BLaER1 (cell line): ENCODE results near the gene CCDC69.
"Not testable (repeated sequence)": the region's sequence is repeated elsewhere in the genome, so short reads cannot be mapped to it uniquely, and the experiment has no call there.

Experiments
- H3K27ac ChIP-seq: shearing (Covaris generic); formaldehyde crosslinking; 2 replicates; pipeline ENCODE4 v1.8.1; 2022
- H3K27me3 ChIP-seq: shearing (Covaris generic); formaldehyde crosslinking; 2 replicates; pipeline ENCODE4 v1.8.1; 2022
- H3K36me3 ChIP-seq: shearing (Covaris generic); formaldehyde crosslinking; 2 replicates; pipeline ENCODE4 v1.8.1; 2022
- H3K4me1 ChIP-seq: shearing (Covaris generic); formaldehyde crosslinking; 2 replicates; pipeline ENCODE4 v1.8.1; 2022
- H3K4me2 ChIP-seq: shearing (Covaris generic); formaldehyde crosslinking; 2 replicates; pipeline ENCODE4 v1.8.1; 2022
- H3K4me3 ChIP-seq: shearing (Covaris generic); formaldehyde crosslinking; 2 replicates; pipeline ENCODE4 v1.8.1; 2022
- H3K9ac ChIP-seq: shearing (Covaris generic); formaldehyde crosslinking; 2 replicates; pipeline ENCODE4 v1.8.1; 2022
- H3K9me3 ChIP-seq: shearing (Covaris generic); formaldehyde crosslinking; 2 replicates; pipeline ENCODE4 v1.8.1; 2022
- H4K20me1 ChIP-seq: shearing (Covaris generic); formaldehyde crosslinking; 2 replicates; pipeline ENCODE4 v1.8.1; 2022
- Cebpa-rat ChIP-seq: shearing (Covaris generic); IDR thresholded peaks from 2 replicates; pipeline ENCODE4 v1.8.1; 2022

The CCDC69 gene

DNA sequence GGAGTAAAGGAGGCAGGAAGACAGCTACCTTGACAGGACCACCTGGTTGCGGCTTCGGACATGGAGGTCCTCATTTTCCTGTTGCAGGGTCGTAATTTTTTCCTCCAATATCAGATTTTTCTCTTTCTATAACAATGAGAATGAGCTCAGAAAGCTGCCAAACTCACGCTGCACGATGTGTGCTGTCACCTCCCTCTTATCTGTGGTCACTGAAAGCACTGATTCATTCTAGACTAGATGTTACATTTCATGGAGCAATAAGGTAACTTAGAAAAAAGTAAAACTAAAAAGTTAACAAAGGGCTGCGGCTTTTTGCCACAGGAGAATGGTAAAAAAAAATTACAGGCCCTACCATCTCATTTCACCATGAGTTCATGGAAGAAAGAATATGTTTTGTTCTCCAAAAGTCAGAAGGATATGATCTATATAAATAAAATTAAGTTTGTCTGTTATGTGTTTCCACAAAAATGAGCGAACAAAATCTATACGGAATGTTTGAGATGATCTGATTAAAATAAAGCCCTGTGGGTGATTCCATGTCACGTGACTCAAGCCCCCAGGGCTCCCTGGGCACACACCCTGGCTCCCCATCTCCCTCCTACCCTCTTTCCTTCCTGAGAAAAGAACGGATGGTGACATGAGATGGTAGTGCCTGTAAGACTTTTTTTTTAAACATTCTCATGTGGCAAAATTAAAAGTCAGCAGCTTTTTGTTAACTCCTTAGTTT lies 39.4 kb downstream of the CCDC69 start:
- no peak for TF ChIP-seq Cebpa-rat
- Histone ChIP-seq H3K9ac (0 out of 2 replicates have a peak overlapping the region, but pooled peaks have one; percentile 38), H3K36me3 (peaks cover 99% of the 10 kb centered on the region), H3K4me1 (no peaks in the 10 kb centered on the region), H3K4me3 (no peak overlapping the region), H3K27ac (no peak overlapping the region), H3K4me2 (no peak overlapping the region), H4K20me1 (no peaks in the 10 kb centered on the region), H3K9me3 (peaks cover 9% of the 10 kb centered on the region), H3K27me3 (no peaks in the 10 kb centered on the region)

DNA sequence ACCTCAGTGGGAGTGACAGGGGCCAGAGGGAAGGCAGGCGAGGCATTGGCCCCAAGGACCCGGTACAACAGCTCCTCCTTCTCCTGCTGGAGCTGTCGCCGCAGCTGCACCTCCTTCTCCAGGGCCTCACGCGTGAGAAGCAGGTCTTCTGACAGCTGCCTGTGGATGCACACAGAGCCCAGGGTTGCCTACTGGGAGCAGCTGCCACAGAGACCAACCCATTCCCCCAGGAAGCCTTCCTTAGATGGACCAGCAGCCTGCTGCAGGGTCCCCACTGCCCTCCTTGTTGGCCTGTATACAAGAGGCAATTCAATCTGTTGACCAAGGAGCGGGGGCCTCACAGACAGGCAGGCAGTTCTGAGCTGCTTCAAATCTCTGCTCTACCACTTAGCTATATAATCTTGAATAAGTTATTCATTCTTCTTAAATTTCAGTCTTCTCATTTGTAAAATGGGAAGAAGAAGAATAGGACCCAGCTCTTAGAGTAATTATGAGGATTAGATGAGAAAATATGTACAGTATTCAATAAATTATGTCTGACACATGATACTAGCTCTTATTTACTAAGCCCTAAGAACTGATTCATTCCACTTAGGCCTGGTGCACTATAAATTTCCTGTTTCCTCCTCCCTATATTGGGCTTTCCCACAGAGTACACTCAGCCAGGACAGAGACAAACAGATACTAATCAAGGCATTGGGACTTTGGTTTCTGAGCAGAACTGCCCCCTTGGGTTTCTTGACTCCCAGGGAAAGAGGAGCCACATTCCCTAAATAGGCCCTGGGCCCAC lies 40.2 kb downstream of the CCDC69 start:
- no peak overlapping the region for H3K27ac ChIP-seq
- H4K20me1 ChIP-seq = no peaks in the 10 kb centered on the region
- H3K4me3 ChIP-seq = no peak overlapping the region
- no peaks in the 10 kb centered on the region for H3K4me1 ChIP-seq
- H3K9ac ChIP-seq = no peak overlapping the region
- H3K4me2 ChIP-seq = no peak overlapping the region
- TF ChIP-seq Cebpa-rat = no peak
- peaks cover 99% of the 10 kb centered on the region for H3K36me3 ChIP-seq
- 0 out of 2 replicates have a peak, but pooled peaks cover under 1% of the 10 kb centered on the region for H3K9me3 ChIP-seq
- no peaks in the 10 kb centered on the region for H3K27me3 ChIP-seq

DNA sequence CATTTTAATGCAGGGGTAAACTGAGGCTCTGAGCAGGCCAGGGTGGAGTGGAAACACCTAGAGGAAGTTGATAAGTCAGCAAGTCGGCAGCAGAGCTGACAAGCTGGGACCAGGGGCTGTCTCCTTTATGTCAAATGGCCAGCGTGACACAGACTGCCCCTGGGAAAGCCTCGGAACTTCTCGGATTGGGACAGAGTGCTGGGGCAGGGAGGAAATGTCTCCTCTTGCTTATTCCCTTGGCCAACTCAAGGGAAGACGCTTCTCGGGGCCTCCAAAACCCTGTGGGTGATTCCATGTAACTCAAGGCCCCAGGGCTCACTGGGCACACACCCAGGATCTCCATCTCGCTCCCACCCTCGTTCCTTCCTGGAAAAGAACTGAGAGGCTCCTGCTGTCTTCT lies 40.9 kb downstream of the CCDC69 start:
- Histone ChIP-seq H3K27me3 (no peaks in the 10 kb centered on the region), H3K9ac (no peak overlapping the region), H3K36me3 (peaks cover 99% of the 10 kb centered on the region), H3K4me3 (no peak overlapping the region), H3K27ac (no peak overlapping the region), H3K9me3 (no peaks in the 10 kb centered on the region), H3K4me2 (no peak overlapping the region), H3K4me1 (no peaks in the 10 kb centered on the region), H4K20me1 (no peaks in the 10 kb centered on the region)
- TF ChIP-seq Cebpa-rat = no peak

GRCh38 chr5:151182524-151182900 lies 41.4 kb downstream of the CCDC69 start:
- H3K9ac ChIP-seq = no peak overlapping the region
- H3K27ac ChIP-seq = no peak overlapping the region
- H4K20me1 ChIP-seq = no peaks in the 10 kb centered on the region
- H3K9me3 ChIP-seq = no peaks in the 10 kb centered on the region
- TF ChIP-seq Cebpa-rat = no peak
- no peak overlapping the region for H3K4me2 ChIP-seq
- H3K27me3 ChIP-seq = no peaks in the 10 kb centered on the region
- H3K36me3 ChIP-seq = peaks cover 99% of the 10 kb centered on the region
- no peak overlapping the region for H3K4me3 ChIP-seq
- no peaks in the 10 kb centered on the region for H3K4me1 ChIP-seq

DNA sequence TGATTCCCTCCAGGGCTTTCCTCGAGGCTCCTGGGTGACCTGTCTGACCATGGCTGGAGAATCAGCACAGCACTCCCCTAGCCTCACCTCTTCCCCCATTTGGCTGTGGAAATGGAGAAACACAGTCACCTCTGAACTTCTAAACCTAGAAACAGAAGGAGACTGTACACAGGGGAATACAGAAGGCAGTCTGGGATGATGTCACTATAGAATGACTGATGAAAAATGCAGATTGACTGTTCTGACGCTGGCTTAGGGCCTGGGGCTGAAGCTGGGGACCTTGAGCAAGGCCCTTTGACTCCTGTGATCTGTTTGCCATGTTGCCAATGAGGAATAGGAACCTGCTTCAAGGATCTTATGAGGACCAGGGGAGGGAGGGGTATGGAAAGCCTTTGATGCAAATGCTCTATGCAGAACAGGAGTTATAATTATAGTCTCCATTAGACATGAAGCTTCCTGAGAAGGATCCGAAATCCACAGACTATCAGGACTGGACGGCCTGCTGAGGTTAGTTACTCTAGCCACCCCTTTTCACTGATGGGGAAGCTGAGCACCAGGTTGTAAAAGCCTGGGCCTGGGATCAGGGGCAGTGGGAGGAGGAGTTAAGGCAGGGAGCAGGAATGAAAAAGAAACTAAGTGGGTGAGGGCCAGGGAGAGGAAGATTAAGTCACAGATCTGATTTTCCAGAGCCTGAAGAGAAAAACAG lies 41.9 kb downstream of the CCDC69 start:
- no peak for TF ChIP-seq Cebpa-rat
- Histone ChIP-seq H3K27me3 (no peaks in the 10 kb centered on the region), H3K4me1 (no peaks in the 10 kb centered on the region), H3K9ac (no peak overlapping the region), H3K36me3 (peaks cover 98% of the 10 kb centered on the region), H3K27ac (no peak overlapping the region), H4K20me1 (no peaks in the 10 kb centered on the region), H3K4me3 (no peak overlapping the region), H3K9me3 (no peaks in the 10 kb centered on the region), H3K4me2 (no peak overlapping the region)

DNA sequence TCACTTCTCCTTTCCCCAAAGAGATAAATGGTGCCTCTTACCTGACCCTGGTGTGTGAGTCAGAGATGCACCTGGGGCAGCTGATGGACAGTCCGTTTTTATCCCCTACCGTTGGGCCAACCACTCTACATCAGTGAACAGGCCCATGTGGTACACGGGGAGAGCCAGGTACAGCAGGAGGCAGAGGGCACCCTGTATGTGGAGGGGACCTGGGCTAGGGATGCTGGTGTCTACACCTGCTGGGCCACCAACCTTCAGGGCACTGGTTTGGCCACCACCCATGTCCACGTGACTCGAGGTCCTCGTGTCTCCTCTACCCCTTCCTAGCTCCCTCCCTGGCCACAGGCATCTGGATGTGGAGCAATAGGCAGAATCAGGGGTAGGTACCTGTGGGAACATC lies 43.6 kb downstream of the CCDC69 start:
- no peaks in the 10 kb centered on the region for H3K27me3 ChIP-seq
- H3K4me2 ChIP-seq = no peak overlapping the region
- no peak overlapping the region for H3K9ac ChIP-seq
- H3K27ac ChIP-seq = no peak overlapping the region
- H3K9me3 ChIP-seq = no peaks in the 10 kb centered on the region
- no peak overlapping the region for H3K4me3 ChIP-seq
- H3K4me1 ChIP-seq = no peaks in the 10 kb centered on the region
- peaks cover 88% of the 10 kb centered on the region for H3K36me3 ChIP-seq
- TF ChIP-seq Cebpa-rat = no peak
- H4K20me1 ChIP-seq = no peaks in the 10 kb centered on the region

- H3K9ac ChIP-seq = no peak overlapping the region
- no peak overlapping the region for H3K27ac ChIP-seq
- no peak overlapping the region for H3K4me3 ChIP-seq
- H3K27me3 ChIP-seq = no peaks in the 10 kb centered on the region
- H3K9me3 ChIP-seq = no peaks in the 10 kb centered on the region
- peaks cover 80% of the 10 kb centered on the region for H3K36me3 ChIP-seq
- TF ChIP-seq Cebpa-rat = no peak
- no peaks in the 10 kb centered on the region for H3K4me1 ChIP-seq
- no peak overlapping the region for H3K4me2 ChIP-seq
- no peaks in the 10 kb centered on the region for H4K20me1 ChIP-seq
These were observed 44.4 kb downstream of the CCDC69 start for GRCh38 chr5:151179489-151179840.

DNA sequence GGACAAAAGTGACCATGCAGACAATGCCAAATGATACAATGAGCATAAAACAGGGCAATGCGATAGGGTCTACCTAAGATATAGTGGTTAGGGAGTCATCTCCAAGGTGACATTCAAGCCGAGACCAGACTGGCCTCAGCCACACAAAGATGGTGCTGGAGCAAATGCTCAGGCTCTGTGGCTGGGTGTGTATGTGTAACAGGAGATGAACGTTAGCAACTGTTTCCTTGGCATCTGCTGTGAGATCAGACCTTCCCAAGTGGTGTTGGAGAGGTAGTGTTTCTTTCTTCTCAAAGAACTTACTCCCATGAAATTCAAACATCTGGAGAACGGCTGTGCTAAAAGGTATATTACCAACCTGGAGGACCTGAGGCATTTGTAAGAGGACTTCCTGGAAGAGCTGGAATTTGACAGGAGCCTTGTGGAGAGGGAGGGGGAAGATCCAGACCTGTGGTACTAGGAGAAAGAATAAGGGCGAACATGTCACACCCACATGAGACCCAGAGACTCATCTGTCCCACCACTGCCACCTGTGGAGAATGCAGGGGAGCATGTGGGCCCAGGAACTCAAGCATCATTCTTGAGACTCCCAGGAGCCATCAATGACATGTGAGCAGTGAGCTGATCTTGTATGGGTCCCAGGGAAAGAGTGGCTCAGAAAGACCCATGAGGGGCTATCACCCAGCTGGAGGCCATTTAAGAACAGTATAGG lies 45.0 kb downstream of the CCDC69 start:
- TF ChIP-seq Cebpa-rat = no peak
- H3K27me3 ChIP-seq = no peaks in the 10 kb centered on the region
- no peak overlapping the region for H3K27ac ChIP-seq
- H3K9ac ChIP-seq = no peak overlapping the region
- H3K36me3 ChIP-seq = peaks cover 79% of the 10 kb centered on the region
- H3K9me3 ChIP-seq = no peaks in the 10 kb centered on the region
- H4K20me1 ChIP-seq = no peaks in the 10 kb centered on the region
- no peak overlapping the region for H3K4me3 ChIP-seq
- H3K4me1 ChIP-seq = no peaks in the 10 kb centered on the region
- H3K4me2 ChIP-seq = no peak overlapping the region

DNA sequence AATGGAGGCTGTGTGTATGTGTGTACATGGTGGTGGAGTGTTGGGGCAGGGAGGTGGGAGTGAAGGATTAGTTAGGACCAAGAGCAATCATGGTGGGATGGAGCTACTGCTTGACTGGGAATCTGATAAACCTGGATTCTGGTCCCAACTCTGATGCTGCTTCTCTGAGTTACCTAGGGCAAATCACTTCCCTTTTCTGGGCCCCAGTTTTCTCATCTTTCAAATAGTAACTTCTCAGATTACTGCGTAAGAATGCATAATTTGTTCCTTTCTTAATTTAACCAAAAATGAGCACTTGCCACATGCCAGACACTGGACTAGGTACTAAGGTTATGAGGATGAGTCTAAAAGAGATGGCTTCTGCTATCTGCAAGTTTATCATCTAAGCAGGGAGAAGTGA lies 45.5 kb downstream of the CCDC69 start:
- Histone ChIP-seq H3K9me3 (no peaks in the 10 kb centered on the region), H3K27me3 (no peaks in the 10 kb centered on the region), H4K20me1 (no peaks in the 10 kb centered on the region), H3K4me2 (no peak overlapping the region), H3K4me3 (no peak overlapping the region), H3K4me1 (no peaks in the 10 kb centered on the region), H3K27ac (no peak overlapping the region), H3K9ac (no peak overlapping the region), H3K36me3 (peaks cover 74% of the 10 kb centered on the region)
- TF ChIP-seq Cebpa-rat = no peak

DNA sequence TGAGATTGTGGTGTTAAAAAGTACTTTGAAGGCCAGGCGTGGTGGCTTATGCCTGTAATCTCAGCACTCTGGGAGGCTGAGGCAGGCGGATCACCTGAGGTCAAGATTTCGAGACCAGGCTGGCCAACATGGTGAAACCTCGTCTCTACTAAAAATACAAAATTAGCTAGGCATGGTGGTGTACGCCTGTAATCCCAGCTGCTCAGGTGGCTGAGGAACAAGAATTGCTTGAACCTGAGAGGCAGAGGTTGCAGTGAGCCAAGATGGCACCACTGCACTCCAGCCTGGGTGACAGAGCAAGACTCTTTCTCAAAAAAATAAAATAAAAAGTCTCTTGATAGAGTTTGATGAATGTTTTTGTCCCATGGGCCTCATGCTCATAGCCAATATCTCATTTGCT lies 47.6 kb downstream of the CCDC69 start:
- not testable (repeated sequence) for H3K9ac ChIP-seq

More for the DNA sequence above, 47.6 kb downstream of the CCDC69 start:
- not testable (repeated sequence) for H3K27ac ChIP-seq, H3K4me1 ChIP-seq, H3K9me3 ChIP-seq, H3K4me2 ChIP-seq, H3K4me3 ChIP-seq, H3K27me3 ChIP-seq, H4K20me1 ChIP-seq
- H3K36me3 ChIP-seq = peaks cover 53% of the 10 kb centered on the region
